NK-92 (cell line): ENCODE measurements around the gene TTC28.

Source experiments
- DNase-seq: peaks from one replicate; lab custom pipeline; 2025; ENCODE audit not compliant: unreplicated experiment; lab: John Stamatoyannopoulos, UW

TTC28 gene

GRCh38 chr22:28030473-28030872 is 649.2 kb downstream of the TTC28 start:
- DNase-seq = no peak

GRCh38 chr22:28029956-28030355 is 649.7 kb downstream of the TTC28 start:
- DNase-seq = no peak

GRCh38 chr22:28029201-28029948 is 650.3 kb downstream of the TTC28 start:
- no peak for DNase-seq

GRCh38 chr22:28027453-28028448 is 651.9 kb downstream of the TTC28 start:
- DNase-seq = no peak

- DNase-seq = no peak
Measured at GRCh38 chr22:28025866-28026575, 653.6 kb downstream of the TTC28 start.

- no peak for DNase-seq
Measured at GRCh38 chr22:28025333-28025732, 654.3 kb downstream of the TTC28 start.

- no peak for DNase-seq
Measured at GRCh38 chr22:28024422-28024888, 655.2 kb downstream of the TTC28 start.

GRCh38 chr22:28023774-28024173 is 655.9 kb downstream of the TTC28 start:
- DNase-seq = no peak

GRCh38 chr22:28023036-28023435 is 656.6 kb downstream of the TTC28 start:
- DNase-seq = no peak

- no peak for DNase-seq
Measured at GRCh38 chr22:28021998-28022660, 657.5 kb downstream of the TTC28 start.

GRCh38 chr22:28021116-28021997 is 658.3 kb downstream of the TTC28 start:
- no peak for DNase-seq

- no peak for DNase-seq
Measured at GRCh38 chr22:28019881-28020861, 659.5 kb downstream of the TTC28 start.

- no peak for DNase-seq
Measured at GRCh38 chr22:28019360-28019759, 660.3 kb downstream of the TTC28 start.

GRCh38 chr22:28018461-28018927 is 661.1 kb downstream of the TTC28 start:
- no peak for DNase-seq

GRCh38 chr22:28017859-28018258 is 661.8 kb downstream of the TTC28 start:
- DNase-seq = no peak

GRCh38 chr22:28017558-28017820 is 662.2 kb downstream of the TTC28 start:
- no peak for DNase-seq

- DNase-seq = no peak
Measured at GRCh38 chr22:28016781-28017557, 662.7 kb downstream of the TTC28 start.
